NCI-H1694 treated with DMSO at 0.1 percent for 48 hours (cell line): ENCODE data around the gene SUPT6H.
"Not testable (repeated sequence)": the region's sequence is repeated elsewhere in the genome, so short reads cannot be mapped to it uniquely, and the experiment has no call there.

Source experiments
- DNase-seq: peaks from one replicate; lab custom pipeline; 2025; lab: John Stamatoyannopoulos, UW

The SUPT6H gene

DNA sequence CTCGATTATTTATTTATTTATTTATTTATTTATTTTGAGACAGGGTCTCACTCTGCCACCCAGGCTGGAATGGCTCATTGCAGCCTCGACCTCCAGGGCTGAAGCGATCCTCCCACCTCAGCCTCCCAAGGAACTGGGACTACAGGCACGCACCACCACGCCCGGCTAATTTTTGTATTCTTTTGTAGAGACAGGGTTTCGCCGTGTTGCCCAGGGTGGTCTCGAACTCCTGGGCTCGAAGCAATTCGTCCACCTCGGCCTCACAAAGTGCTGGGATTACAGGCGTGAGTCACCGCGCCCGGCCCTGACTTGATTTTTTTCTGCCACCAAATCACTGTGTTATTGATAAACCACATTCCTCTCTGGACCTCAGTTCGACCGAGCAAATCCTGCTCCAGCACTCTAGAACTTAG lies 57.0 kb downstream of the SUPT6H start:
- no peak for DNase-seq

DNA sequence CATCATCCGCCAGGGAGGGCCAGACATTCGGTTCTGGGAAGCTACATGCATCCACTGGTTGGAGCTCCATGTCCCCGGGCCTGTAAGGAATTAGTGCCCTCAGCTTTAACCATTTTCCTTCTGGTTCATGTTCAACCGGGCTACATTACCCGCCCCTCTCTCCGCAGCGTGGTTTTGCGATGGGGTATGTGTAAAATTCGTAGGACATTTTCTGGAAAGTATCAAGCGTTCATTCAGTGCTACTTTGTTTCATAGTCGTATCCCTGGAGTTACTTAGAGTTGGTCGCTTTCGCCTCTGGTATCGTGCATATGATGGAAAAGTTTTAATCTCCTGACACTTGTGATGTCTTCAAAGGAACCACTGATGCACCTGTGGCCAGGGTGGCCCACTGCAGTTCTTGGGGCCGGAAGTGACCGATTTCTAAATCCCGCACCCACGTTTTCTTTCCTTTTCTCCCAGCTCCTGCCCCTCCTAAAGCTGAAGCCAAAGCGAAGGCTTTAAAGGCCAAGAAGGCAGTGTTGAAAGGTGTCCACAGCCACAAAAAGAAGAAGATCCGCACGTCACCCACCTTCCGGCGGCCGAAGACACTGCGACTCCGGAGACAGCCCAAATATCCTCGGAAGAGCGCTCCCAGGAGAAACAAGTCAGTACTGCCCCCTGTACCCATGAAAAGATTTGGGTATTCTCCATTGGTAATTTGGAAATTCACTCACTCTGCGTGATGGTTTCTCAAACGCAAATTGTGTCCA lies 58.4 kb downstream of the SUPT6H start:
- no peak for DNase-seq

DNA sequence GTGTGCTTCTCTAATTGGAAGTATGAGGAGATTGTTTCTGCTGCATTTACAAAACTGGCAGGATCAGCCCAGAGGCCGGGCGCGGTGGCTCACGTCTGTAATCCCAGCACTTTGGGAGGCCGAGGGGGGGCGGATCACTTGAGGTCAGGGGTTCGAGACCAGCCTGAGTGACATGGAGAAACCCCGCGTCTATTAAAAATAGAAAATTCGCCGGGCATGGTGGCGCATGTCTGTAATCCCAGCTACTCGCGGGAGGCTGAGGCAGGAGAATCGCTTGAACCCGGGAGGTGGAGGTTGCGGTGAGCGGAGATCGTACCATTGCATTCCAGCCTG lies 59.0 kb downstream of the SUPT6H start:
- not testable (repeated sequence) for DNase-seq

DNA sequence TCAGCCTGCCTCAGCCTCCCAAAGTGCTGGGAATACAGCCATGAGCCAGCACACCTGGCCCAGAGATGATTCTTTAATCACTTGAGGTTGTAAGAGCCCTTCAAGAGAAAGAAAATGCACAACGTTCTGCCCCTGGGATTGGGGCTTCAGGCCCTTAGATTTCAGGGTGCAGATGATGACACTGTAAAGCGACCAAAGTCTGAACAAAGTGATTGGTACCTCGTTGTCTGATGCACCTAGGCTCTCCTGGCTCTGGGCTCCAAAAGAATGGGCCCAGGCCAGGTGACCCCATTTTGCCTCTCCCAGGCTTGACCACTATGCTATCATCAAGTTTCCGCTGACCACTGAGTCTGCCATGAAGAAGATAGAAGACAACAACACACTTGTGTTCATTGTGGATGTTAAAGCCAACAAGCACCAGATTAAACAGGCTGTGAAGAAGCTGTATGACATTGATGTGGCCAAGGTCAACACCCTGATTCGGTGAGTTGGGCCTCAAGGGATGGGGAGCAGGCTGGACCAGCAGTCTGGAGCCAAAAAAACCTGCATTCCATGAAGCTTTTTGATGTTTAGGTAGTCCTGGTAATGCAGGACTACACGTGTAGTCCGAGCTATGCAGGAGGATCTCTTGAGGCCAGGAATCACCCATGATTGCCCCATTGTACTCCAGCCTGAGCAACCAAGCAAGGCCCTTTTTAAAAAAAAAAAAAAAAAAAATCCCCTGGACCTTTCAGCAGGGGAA lies 60.6 kb downstream of the SUPT6H start:
- no peak for DNase-seq

DNA sequence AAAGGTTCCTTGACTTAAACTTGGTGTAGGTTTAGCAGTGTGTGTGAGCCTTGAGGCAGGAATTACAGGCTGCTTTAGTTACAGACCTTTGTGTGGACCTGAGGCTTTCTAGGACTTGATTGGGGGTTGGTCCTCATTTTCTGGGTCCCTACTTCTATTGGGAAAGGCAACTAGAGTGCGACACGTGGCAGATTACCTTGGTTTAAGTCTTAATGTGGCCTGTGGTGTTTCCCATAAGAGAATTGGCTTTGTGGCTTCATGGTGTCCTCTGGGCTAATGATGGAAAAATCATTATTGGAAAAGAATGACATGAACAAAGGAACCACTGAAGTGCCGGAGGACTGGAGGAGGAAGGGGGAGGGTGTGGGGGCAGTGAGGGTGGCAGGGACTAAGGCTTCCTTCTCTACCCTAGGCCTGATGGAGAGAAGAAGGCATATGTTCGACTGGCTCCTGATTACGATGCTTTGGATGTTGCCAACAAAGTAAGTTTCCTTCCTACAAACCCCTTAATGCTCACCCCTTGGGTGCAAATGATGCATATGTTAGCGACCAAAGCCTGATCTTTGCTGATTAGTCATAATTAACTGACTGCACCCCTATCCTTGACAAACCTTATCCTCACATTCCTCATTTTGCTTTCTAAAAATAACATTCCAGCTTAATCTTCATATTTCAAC lies 61.3 kb downstream of the SUPT6H start:
- no peak for DNase-seq

DNA sequence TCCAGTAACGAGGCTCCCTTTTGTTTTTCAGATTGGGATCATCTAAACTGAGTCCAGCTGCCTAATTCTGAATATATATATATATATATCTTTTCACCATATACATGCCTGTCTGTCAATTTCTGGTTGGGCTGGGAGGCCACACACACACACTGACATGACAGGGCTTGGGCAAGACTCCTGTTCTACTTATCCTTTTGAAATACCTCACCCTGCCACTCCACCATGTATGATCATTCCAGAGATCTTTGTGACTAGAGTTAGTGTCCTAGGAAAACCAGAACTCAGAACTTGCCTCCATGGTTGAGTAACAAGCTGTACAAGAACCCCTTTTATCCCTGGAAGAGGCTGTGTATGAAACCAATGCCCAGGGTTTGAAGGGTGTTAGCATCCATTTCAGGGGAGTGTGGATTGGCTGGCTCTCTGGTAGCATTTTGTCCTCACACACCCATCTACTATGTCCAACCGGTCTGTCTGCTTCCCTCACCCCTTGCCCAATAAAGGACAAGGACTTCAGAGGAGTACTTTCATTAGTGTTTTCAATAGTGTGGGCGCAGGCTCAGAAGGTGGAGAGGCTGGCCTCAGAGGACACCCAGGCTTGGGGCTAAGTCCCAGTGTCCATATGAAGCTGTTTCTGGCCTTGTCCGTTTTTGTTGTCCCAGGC lies 62.0 kb downstream of the SUPT6H start:
- not testable (repeated sequence) for DNase-seq

DNA sequence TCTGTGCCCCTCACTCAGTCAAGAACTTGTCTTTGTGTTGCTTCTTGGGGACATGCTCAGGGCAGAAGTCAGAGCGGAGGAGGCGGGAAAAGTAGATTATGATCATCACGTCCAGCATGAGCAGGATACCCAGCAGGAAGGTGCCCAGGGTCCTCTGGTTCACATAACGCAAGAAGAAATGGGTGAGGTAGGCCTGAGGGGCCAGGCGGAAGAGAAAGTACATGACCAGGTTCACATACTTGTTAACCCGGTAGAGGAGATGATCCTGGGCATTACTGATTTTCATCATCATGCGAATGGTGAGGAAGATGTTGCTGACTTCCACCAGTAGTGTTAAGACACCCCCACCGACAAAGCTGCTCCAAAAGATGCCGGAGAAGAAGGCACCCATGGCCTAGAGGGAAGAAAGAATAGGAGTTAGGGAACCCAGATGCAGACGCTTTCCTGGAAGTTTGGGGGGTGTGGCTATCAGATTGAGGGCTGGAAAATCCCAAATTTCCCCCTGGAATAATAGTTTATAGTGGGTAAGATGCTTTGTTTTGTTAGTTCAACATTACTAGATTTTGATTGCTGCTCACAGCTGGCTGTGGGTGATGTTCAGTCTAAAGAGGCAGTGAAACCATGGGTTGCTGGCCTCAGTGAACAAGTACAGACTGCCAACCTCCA lies 62.6 kb downstream of the SUPT6H start:
- no peak for DNase-seq

DNA sequence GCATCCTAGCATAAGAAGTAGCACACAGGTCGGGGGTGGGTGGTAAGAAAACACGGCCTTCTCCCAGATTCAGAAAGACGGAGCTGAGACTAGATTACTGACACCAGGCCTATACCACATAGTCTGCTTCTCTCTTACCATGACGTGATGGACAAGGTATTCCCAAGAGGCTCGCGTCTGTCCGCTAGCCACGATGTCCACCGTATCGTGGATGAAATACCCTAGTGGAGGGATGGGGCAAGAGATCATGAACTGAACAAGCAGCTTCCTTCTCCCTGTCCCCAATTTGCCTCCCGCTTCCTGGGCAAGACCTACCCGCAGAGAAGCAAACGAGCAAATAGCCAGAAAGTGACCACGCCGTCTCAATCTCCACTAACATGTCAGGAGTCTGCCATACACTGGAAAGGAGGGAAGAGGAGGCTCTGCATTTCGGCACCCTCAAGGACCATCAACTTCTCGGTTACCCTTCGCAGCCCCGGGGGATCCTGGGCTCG lies 63.2 kb downstream of the SUPT6H start:
- DNase-seq = peak; percentile 33

DNA sequence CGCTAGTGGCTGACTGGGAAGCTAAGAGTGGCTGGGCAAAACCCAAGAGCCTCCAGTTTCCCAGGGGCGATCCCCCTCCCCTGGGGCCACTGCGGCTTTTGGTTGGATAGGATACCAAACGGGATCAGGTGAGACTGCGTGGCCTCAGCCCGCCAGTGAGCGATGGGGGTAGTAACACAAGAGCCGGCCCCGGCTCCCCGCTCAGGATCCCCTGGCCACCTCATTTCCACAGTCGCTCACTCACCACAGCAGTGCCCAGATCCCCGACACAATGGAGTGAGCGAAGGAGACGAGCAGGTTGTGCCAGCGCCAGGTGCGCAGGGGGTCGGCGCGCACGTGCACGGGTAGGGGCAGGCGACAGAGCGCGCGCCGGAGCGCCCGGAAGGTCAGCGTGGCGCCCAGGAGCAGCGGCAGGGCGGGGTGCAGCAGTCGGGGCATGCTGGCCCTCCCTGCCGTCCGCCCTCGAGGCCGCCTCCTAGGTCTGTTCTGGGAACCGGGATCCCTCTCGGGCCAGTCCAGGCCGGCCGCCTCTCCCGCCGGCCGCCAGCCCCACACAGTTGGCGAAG lies 63.7 kb downstream of the SUPT6H start:
- DNase-seq = peak; percentile 48

DNA sequence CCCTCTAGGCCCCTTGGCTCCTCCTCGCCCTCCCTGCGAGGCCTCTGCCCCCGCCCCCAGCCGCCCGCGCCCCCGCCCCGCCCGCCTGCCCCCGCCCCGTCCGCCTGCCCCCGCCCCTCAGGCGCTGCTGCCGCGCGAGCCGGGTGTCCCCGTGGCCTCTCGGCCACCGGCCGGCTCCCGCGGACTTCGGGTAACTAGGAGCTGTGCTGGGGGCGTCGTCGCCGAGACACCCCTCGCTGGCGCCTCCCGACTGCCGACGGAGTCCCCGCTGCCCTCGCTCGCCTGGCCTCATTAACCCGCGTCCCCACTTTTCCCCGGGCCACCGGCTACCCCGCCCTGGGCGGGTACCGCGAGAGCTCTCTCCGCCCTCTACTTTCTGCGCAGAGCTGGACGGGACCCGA lies 64.2 kb downstream of the SUPT6H start, which contains the start of gene TLCD1:
TLCD1 (minus strand) TSS at position 8 of the 401 bp plus-strand sequence. CDS start 136 bp downstream, outside the sequence.
- DNase-seq = peak; percentile 57

DNA sequence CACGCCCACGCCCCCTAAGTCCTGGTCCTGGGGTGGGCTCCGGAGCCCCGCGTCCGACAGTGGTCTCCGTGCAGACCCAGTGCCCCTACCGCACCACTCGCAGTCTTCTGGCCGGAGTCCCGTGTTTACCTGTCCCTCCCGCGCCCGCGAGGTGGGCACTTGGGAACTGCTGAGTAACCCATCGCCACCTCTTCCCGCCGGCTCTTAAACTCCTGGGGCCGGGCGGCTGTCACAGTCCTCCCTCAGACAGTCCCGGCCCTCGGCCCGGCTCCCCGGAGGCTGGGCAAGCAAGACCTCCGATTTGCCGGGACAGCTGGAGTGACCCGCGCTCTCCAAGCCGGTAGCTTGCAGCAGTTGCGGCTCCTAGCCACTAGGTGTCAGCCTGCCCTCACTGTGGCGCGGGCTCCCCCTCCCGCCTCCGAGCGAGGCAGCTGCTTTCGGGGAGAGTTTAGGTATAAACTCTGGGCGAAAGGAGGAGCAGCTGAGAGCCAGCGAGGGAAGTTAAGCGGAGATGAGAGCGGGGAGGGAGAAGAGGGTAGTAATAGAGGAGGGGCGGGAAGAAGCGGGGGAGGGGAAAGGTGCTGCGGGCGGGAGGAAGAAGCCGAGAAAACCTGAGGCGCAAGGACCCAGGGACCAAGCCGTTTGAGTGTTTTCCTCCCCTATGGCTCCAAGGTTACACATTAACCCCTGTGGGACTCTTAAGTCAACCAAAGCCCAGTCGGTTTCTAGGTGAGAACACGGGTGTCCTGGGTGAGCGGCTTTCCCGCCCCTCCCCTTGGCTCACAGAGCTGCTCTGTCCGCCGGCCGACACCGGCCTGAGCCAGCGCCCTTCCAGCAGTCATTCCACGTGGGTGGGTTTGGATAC lies 64.9 kb downstream of the SUPT6H start:
- peak; percentile 90 for DNase-seq

DNA sequence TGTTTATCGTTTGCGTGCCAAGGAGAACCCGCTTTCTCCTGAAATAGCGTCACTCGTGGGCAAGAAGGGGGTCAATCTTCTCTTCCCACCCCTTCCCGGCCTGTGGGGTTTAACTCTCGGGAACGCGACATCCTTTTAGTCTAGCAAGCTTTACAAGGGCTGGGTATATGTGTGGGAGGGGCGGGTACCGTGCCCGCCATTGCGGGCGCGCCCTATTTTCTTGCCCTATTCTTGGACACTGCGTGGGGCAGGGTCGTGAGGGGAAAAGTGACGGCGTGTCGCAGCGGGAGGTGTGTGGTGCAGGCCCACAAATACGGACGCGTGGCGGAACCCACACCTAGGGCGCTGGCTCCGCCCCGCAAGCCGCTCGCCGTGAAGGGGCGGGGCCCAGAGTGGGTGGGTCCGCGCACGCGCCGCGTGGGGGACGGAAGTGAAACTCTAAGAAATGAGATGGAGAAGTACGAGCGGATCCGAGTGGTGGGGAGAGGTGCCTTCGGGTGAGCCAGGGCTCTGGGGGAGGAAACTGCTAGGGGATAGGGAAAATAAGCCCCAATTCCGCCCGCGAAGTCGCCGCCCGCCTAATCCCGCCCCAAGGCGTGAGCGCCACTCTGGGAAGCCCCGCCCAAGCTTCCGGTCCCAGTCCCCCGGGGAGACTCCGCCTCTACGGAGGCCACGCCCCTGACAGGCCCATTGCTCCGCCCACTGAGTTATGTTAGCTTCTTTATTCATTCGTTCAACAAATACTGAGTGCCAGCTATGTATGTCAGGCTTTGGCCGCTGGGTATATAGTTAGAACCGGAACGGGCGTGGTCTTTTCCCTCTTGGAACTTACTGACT lies 66.6 kb downstream of the SUPT6H start, which contains the start of gene NEK8:
NEK8 (plus strand) TSS at position 425 of the 837 bp plus-strand sequence; CDS start at position 451, 26 bp downstream.
- DNase-seq = peak; percentile 88

DNA sequence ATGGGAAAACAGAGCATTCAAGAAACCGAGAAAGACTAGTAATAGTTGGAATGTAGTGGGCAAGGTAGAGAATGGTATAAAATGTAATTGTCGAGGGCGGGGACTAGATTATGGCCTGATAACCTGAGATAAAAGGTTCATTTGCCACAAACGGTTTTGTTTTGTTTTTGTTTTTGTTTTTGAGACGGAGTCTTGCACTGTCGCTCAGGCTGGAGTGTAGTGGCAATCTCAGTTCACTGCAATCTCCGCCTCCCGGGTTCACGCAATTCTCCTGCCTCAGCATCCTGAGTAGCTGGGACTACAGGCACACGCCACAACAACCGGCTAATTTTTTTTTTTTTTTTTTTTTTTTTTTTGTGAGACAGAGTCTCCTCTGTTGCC lies 67.9 kb downstream of the SUPT6H start:
- DNase-seq = no peak

DNA sequence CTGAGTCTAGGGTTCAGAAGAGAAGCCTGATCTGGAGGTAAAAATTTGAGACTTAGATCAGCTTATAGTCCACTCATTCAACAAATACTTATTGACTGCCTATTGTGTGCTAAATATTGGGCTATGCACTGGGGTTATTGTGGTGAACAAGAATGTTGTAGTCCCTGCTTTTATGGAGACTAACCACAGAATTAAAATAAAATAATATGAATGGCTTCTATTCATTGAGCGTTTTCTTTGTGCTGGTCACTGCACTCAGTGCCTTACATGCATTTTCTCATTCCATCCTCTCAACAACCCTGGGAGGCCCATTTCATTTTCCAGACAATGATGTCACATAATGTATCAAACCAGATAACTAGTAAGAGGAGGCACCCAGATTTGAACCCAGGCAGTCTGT lies 71.3 kb downstream of the SUPT6H start:
- DNase-seq = no peak

DNA sequence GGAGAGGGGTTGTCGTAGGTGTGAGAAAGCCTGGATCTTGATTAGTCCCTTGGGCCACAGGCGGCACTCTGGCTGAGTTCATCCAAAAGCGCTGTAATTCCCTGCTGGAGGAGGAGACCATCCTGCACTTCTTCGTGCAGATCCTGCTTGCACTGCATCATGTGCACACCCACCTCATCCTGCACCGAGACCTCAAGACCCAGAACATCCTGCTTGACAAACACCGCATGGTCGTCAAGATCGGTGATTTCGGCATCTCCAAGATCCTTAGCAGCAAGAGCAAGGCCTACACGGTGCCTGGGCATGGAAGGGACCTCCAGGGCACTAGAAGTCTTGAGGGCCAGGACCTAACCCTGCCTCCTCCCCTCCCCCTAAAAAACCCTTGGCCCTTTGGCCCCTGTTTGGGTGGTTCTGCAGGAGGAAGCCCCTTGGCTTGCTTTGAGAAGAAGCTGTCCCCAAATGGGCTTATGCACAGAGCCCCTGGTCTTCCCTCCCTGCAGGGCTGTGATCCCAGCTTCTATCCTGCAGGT lies 72.8 kb downstream of the SUPT6H start:
- DNase-seq = no peak

DNA sequence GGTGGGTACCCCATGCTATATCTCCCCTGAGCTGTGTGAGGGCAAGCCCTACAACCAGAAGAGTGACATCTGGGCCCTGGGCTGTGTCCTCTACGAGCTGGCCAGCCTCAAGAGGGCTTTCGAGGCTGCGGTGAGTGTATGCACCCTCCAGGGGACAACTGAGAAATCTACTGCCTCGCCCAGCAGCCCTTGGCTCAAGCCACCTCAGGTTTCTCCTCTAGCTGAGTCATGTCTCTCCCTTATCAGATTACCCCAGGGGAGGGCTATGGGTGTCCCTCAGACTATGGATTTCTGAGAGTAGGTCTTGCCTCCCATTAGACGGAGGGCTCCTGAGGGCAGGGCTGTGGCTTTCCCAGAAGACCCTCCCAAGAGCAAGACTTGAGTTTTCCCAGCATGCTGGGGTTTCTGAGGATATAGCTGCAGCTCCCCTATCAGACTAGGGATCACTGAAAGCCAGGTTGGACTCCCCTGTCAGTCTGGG lies 73.3 kb downstream of the SUPT6H start:
- DNase-seq = no peak

DNA sequence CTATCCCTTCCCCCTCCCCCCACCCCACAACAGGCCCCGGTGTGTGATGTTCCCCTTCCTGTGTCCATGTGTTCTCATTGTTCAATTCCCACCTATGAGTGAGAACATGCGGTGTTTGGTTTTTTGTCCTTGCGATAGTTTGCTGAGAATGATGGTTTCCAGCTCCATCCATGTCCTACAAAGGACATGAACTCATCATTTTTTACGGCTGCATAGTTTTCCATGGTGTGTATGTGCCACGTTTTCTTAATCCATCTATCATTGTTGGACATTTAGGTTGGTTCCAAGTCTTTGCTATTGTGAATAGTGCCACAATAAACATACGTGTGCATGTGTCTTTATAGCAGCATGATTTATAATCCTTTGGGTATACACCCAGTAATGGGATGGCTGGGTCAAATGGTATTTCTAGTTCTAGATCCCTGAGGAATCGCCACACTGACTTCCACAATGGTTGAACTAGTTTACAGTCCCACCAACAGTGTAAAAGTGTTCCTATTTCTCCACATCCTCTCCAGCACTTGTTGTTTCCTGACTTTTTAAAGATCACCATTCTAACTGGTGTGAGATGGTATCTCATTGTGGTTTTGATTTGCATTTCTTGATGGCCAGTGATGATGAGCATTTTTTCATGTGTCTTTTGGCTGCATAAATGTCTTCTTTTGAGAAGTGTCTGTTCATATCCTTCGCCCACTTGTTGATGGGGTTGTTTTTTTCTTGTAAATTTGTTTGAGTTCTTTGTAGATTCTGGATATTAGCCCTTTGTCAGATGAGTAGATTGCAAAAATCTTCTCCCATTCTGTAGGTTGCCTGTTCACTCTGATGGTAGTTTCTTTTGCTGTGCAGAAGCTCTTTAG lies 74.1 kb downstream of the SUPT6H start:
- DNase-seq = not testable (repeated sequence)

DNA sequence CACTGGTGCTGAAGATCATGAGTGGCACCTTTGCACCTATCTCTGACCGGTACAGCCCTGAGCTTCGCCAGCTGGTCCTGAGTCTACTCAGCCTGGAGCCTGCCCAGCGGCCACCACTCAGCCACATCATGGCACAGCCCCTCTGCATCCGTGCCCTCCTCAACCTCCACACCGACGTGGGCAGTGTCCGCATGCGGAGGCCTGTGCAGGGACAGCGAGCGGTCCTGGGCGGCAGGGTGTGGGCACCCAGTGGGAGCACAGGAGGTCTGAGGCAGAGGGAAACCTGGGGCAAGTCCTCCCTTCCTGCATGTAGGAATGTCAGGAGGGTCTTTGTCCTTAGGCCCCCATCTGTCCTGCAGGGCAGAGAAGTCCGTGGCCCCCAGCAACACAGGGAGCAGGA lies 75.3 kb downstream of the SUPT6H start:
- DNase-seq = no peak
